GM18505 (cell line): ENCODE measurements around the gene TBC1D5.

Source experiments
- ATAC-seq: cut with Tn5 transposase; IDR thresholded peaks from one replicate; pipeline ENCODE4 v1.9.1; 2021; ENCODE audit not compliant: unreplicated experiment
- POLR2A ChIP-seq: IDR thresholded peaks from 4 replicates; pipeline ENCODE4 v1.6.1; 2011; ENCODE audit warnings: borderline replicate concordance; ENCODE audit not compliant: insufficient read depth, insufficient read length; ENCODE audit errors: extremely low read depth

Gene TBC1D5

DNA sequence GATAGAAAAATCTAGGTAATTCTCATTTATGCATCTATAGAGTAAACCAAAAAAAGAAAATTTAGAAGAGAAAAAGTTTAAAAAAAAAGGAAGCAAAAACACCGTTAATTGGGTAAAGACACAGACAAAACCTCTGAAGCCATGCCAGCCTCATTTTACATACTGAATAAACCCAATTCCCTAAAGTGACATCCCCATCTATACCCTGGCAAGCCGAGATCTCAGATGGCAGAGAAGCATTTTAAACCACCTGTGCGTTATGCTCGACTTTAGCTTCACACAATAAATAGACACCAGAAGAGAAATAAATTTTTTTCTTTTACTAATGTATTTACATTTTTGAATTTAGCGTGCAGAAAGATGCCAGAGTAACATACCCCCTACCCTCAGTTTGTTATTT lies 475.6 kb downstream of the TBC1D5 start:
- no peak for TF ChIP-seq POLR2A
- no peak for ATAC-seq

DNA sequence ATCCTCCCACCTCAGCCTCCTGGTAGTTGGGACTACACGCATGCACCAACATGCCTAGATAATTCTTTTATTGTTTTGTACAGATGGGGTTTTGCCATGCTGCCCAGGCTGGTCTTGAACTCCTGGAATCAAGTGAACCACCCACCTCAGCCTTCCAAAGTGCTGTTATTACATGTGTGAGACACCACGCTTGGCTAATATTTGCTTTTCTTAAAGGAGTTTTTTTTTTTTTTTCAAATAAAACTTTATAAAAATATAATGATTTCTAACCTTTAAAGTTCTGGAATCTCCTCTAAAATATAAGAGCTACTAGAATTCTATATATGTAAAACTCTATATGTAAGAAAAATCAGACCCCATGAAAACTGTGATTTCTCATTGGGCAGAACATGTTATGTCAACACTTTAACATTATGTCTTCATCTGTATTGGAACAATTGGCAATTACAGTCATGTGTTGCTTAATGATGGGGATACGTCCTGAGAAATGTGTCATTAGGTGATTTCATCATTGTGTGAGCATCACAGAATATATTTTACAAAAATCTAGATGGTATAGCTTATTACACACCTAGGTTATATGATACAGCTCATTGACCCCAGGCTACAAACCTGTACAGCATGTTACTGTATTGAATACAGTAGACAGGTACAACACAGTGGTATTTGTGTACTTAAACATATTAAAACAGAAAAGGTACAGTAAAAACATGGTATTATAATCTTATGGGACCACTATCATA lies 480.6 kb downstream of the TBC1D5 start:
- no peak for TF ChIP-seq POLR2A
- no peak for ATAC-seq

DNA sequence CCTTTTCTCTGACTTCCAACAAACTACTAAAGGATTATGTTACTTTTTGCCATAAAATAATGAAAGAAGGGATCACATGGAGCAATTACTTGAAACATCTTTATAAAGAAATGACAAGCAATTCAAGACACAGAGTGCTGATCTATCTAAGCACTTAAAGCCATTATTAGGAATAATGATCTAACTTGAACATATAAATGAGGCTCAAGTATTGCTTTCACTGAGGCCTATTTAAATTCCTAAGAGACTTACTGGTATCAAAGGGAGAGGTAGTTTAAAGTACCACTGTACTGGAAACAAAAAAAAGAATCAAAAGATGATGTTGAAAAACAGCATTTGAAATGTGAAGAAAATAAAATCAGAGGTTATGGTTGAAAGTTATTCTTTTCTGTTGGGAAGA lies 482.2 kb downstream of the TBC1D5 start:
- TF ChIP-seq POLR2A: no peak
- ATAC-seq: no peak

DNA sequence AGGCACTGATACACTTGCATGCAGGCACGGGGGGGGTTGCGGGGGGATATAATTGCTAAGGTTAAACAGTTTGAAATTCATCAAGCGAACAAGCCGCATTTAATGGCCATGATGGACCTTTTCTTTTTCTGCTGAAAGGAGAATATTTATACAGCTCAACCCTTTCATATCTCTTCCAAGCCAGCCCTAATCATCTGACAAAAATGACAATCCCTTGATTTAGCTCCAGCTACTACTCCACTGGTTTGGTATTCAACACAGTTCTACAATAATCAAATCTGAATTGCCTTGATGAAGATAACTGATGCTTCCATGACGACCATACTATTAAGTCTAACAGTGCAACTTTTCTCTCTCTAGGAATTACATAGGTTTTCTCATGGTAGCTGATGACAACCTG lies 482.7 kb downstream of the TBC1D5 start:
- ATAC-seq: no peak
- TF ChIP-seq POLR2A: no peak

DNA sequence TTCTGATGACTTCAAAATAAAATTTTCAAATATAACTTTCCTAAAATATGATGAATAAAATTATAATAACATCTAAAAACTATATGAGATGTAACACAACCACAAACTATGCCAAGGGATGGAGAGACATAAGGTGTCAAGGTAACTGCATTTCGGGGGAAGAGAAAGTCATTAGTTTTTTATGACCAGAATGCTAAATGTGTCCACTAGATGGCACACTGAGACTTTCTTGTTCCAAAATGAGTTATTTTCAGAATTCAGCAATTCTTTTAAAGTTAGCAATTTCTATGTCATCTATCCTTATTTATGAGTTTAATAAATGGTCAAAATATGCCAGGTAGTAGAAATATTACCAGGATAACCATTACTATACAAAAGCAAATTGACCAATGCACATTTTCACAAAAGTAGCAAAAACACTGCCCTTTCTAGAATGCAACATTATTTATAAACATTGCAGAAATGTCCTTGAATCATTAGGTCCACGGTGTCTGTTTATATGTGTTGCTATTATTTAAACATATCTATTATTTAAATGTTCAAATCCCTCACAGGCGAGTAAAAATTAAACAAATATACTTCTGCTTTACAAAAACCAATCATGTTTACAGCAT lies 483.5 kb downstream of the TBC1D5 start:
- no peak for ATAC-seq

DNA sequence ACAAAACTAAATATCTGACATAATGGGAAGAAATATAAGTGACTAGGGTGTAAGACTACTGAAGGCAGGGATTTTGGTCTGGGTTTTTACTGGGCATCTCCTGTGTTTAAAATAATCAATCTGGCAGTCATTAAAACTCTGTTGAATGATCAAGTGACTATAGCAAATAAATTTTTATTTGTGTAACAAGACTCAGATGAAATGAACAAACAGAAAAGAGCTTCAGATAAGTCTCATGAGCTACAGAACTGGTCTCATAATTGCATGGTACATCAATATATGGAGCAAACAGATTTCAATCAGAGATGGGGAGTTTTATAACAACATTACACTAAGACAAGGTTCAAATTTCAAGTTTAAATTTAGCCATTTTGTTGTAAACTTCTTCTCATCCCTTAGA lies 485.2 kb downstream of the TBC1D5 start:
- no peak for ATAC-seq
- no peak for TF ChIP-seq POLR2A

More for the DNA sequence above, 483.5 kb downstream of the TBC1D5 start:
- no peak for TF ChIP-seq POLR2A

DNA sequence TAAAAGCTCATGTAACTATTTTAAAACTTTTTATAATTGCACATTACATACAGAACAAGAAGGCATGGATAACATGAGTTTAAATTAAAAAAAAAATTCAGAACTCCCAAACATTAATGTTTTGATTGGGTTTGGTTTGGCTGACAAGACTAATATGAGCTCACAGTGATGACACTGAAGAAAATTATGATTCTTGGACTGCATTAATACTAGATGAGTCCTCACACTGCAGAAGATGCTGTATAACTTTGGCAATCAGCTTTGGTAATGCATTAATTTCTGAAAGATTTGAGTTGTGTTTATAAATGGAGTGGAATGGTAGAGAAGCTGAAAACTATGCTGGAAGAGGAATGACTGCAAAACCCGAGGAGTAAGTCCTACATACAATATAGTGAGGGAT lies 498.8 kb downstream of the TBC1D5 start:
- no peak for ATAC-seq
- TF ChIP-seq POLR2A: no peak

DNA sequence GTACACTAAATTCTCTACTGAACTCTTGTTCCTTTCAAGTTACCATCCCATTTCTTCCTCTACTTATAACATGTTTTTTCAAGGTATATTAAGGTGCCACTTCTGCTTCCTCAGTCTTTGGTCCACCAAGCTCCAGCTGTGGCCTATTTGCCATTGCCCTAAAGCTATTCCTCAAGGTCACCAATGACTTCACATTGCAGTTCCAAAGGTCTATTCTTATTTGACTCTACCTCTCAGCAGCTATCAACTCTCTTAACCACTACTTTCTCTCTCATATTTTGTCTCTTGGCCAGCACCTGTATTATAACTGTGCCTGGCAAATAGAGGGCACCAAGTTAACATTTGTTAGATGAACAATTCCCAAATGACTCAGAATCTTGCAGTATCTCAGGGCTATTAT lies 503.0 kb downstream of the TBC1D5 start:
- TF ChIP-seq POLR2A: no peak
- no peak for ATAC-seq

DNA sequence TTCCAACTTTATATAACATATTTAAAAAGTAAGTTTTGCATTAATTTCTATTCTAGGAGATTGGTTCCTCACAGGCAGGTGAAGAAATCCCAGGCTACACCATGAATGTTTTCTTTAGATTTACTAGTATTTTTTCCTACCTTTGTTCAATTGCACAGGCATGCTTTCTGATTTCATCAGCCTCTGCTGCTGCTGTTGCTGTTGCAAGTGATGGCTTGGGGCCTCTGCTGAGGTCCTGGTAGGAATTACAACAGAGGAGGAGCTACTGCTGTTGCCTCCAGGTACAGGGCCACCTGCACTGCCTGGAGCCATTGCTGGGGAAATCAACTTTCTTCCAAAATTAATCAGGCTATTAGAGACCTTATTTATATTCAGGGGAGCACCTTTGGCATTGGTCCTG lies 504.4 kb downstream of the TBC1D5 start:
- no peak for TF ChIP-seq POLR2A
- no peak for ATAC-seq

DNA sequence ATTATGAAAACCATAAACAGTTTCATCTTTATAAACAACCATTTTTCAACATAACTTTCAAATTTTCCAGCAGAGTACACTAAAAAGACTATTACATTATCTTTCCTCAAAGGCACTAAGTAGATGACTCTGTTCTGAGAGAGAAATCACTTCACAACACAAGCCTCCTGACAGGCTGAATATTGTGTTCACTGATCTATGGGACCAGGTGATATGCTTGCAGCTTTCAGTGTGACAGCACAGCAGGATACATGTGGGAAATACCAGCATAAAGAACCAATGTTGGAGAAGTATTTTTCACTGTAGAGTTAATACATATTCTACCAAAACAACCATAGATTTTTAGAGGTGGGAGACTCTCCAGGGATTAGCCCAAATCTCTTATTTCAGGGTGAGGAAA lies 507.1 kb downstream of the TBC1D5 start:
- ATAC-seq: no peak
- TF ChIP-seq POLR2A: no peak

DNA sequence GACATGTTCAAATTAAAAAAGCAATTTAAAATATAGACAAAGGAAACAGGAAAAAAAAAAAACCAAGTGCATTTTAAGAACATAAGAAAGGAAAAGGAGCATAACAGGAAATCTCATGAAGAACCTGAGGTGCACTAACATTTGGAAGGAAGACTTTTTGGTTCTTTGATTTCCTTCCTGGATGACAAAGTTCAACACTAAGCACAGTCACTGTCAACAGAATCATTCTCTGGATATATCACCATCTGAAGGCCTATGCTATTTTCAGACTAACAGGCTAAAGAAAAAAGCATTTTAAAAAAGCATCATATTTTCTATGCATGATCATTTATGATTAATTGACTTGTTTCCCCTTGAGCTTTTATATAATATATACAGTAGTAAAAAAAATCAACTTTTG lies 508.0 kb downstream of the TBC1D5 start:
- no peak for ATAC-seq
- TF ChIP-seq POLR2A: no peak

DNA sequence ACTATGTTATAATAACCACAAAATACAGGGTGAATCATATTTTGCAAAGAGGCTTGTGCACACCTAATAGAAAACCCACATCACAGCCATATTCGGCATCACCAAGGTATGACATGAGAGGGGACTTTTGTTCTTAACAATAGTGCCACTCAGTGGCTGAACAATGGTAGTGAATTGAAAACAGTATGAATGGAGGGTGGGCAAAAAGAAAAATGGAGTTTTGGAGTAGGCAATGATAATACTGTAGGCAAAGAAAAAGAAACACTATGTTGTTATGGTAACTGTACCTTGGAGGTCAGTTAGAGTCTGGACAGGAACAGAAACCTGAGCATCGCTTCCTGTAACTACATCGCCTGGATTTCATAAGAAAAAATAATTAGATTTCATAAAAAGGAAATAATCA lies 509.0 kb downstream of the TBC1D5 start:
- ATAC-seq: peak; percentile 84
- no peak for TF ChIP-seq POLR2A

DNA sequence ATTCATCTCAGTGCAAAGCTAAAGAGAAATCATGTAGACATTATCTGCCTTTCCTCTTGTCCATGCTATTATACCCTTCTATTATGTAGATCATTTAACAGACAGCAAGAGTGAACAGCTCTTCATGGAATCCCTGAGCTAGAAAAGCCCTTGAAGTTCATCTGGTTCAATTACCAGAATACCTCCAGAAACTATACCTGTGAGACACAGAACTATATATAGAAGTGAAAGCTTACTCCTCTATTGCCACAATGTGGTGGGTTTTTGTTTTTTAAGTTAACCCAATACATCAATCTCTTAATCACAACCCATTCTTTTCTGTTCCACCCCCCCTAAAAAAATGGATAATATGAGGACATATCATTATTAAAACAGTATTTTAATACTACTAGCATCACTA lies 510.0 kb downstream of the TBC1D5 start:
- no peak for TF ChIP-seq POLR2A

DNA sequence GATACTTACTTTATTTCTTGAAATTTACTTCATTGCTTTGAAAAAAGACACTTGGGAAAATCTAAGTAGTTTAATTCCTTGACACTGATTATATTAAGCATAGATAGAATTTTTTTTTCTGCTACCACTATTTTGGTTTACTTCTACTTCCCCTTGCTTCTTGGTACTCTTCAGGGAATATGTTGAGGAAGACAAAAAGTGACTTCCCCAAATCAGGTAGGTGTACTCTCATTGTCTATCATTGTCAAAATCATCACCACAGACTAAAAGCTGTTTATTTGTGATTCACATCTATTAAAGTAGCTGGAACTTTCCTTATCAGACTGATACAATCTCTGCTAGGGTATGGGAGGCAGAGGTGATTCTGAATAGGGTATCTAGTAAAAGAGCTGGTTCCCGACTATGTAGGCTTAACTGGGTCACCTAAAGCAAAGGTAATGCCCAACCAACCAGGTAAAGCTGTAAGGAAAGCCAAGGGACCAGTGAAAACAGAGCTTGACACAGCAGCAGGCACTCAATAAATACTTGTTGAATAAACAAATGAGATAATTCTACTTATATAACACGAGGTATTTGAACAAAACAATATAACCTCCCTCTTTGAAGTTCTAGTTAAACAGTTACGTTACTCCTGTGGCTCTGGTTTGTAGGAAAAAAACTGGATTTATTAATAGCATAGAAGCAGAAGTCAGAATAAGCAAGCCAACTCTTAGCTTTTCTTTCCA lies 510.7 kb downstream of the TBC1D5 start:
- no peak for ATAC-seq

More for the DNA sequence above, 510.0 kb downstream of the TBC1D5 start:
- ATAC-seq: no peak

DNA sequence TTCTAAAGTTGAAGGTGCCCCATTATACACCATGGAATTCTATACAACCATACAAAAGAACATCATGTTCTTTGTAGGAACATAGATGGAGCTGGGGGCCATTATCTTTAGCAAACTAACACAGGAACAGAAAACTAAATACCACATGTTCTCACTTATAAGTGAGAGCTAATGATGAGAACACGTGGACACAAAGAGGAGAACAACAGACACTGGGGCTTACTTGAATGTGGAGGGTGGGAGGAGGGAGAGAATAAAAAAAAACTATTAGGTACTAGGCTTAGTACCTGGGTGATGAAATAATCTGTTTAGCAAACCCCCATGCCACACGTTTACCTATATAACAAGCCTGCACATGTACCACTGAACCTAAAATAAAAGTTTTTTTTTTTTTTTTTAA lies 515.0 kb downstream of the TBC1D5 start:
- ATAC-seq: no peak
- TF ChIP-seq POLR2A: no peak

More for the DNA sequence above, 510.7 kb downstream of the TBC1D5 start:
- no peak for TF ChIP-seq POLR2A

DNA sequence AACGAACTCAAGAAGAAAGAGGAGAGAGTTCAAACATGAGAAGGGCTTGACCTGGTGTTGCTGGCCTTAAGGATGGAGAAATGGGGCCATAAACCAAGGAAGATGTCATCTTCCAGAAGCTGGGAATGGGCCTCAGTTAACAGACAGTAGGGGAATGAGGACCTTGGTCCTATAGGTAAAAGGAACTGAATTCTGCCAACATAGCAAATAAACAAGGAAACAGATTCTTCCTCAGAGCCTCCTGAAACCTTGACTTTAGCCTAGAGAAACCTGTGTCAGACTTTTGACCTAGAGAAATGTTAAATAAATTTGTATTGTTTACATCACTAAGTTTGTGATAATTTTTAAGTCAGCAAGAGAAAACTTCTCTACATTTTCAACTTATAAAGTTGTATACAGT lies 520.9 kb downstream of the TBC1D5 start:
- ATAC-seq: no peak
- no peak for TF ChIP-seq POLR2A
